HG02798 (cell line): ENCODE results near the gene BSN.

Source experiments
- ATAC-seq: cut with Tn5 transposase; IDR thresholded peaks from one replicate; pipeline ENCODE4 v1.9.1; 2021; ENCODE audit warnings: mild to moderate bottlenecking; ENCODE audit not compliant: unreplicated experiment, poor library complexity

Gene BSN

GRCh38 chr3:49652218-49652902 lies 98.1 kb downstream of the BSN start:
- no peak for ATAC-seq

- no peak for ATAC-seq
Observed at GRCh38 chr3:49652903-49653415, 98.7 kb downstream of the BSN start.

GRCh38 chr3:49653621-49654020 lies 99.3 kb downstream of the BSN start:
- no peak for ATAC-seq

GRCh38 chr3:49654176-49654825 lies 100.0 kb downstream of the BSN start:
- no peak for ATAC-seq

GRCh38 chr3:49654955-49655556 lies 100.8 kb downstream of the BSN start:
- ATAC-seq = no peak

GRCh38 chr3:49655731-49656285 lies 101.5 kb downstream of the BSN start:
- no peak for ATAC-seq

GRCh38 chr3:49656541-49657112 lies 102.3 kb downstream of the BSN start:
- ATAC-seq = no peak

- ATAC-seq = no peak
Observed at GRCh38 chr3:49657208-49657915, 103.1 kb downstream of the BSN start.

GRCh38 chr3:49658711-49659110 lies 104.4 kb downstream of the BSN start:
- ATAC-seq = no peak

- no peak for ATAC-seq
Observed at GRCh38 chr3:49659756-49660155, 105.5 kb downstream of the BSN start.

GRCh38 chr3:49661281-49661680 lies 107.0 kb downstream of the BSN start:
- ATAC-seq = no peak

GRCh38 chr3:49662021-49662420 lies 107.7 kb downstream of the BSN start:
- no peak for ATAC-seq

- ATAC-seq = no peak
Observed at GRCh38 chr3:49662720-49663413, 108.6 kb downstream of the BSN start.

GRCh38 chr3:49663831-49664230 lies 109.6 kb downstream of the BSN start:
- ATAC-seq = no peak

GRCh38 chr3:49664300-49664699 lies 110.0 kb downstream of the BSN start:
- no peak for ATAC-seq

GRCh38 chr3:49665822-49666519 lies 111.7 kb downstream of the BSN start:
- ATAC-seq = no peak

GRCh38 chr3:49666592-49666991 lies 112.3 kb downstream of the BSN start:
- ATAC-seq = no peak

GRCh38 chr3:49667701-49668413 lies 113.6 kb downstream of the BSN start:
- no peak for ATAC-seq
